GM12873 (cell line): ENCODE results near the gene ZBP1.

Experiments used
- TF ChIP-seq, protein P1 (sequence below): IDR thresholded peaks from 2 replicates; pipeline ENCODE4 v1.5.1; 2012; ENCODE audit warnings: low read depth, mild to moderate bottlenecking, moderate library complexity, low read length, control low read depth; ENCODE audit not compliant: insufficient read depth; ENCODE audit errors: missing control alignments

The ZBP1 gene

DNA sequence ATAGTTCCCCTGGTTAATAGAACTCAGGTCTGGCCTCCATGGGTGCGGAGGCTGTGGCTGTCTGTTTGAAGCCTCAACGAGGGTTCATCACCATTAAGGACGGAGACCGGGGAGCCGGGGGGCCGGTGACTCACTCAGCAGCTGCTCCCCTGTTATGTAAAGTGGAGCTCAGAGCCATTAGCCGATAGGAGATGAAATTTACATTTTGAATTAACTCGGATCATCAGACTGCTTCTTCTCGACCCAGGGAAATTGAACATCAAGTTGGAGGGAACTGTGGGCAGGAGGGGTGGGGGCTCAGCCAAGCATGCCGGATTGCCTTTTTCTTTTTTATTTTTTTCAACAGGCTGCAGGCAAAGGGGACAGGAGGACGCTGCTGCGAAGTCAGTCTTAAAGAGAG lies 47.0 kb downstream of the ZBP1 start:
- TF ChIP-seq, protein P1, sequence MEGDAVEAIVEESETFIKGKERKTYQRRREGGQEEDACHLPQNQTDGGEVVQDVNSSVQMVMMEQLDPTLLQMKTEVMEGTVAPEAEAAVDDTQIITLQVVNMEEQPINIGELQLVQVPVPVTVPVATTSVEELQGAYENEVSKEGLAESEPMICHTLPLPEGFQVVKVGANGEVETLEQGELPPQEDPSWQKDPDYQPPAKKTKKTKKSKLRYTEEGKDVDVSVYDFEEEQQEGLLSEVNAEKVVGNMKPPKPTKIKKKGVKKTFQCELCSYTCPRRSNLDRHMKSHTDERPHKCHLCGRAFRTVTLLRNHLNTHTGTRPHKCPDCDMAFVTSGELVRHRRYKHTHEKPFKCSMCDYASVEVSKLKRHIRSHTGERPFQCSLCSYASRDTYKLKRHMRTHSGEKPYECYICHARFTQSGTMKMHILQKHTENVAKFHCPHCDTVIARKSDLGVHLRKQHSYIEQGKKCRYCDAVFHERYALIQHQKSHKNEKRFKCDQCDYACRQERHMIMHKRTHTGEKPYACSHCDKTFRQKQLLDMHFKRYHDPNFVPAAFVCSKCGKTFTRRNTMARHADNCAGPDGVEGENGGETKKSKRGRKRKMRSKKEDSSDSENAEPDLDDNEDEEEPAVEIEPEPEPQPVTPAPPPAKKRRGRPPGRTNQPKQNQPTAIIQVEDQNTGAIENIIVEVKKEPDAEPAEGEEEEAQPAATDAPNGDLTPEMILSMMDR, result no peak

GRCh38 chr20:57571782-57572416 lies 48.3 kb downstream of the ZBP1 start:
- TF ChIP-seq, protein P1, result no peak

GRCh38 chr20:57570920-57571319 lies 49.3 kb downstream of the ZBP1 start:
- TF ChIP-seq, protein P1, result no peak

- TF ChIP-seq, protein P1, result no peak
These were observed 49.9 kb downstream of the ZBP1 start for GRCh38 chr20:57570145-57570850.

DNA sequence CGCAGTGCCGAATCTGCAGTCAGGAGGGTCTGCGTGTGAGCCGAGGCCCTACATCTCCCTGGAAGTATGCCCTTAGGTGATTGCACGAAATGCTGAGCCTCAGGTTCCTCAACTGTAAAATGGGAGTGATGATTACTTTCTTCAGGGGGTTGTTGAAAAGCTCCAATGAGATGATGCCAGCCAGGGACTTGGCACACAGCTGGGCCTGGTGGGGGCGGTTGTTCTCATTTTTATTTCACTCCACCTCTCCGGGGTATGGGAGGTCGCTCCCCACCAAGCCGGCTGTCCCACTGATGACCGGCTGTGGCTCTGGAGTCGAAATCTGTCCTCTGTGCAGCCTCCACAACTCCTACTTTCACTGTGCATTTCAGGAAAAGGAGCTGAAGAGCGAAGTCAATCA lies 51.3 kb downstream of the ZBP1 start:
- TF ChIP-seq, protein P1, result no peak

DNA sequence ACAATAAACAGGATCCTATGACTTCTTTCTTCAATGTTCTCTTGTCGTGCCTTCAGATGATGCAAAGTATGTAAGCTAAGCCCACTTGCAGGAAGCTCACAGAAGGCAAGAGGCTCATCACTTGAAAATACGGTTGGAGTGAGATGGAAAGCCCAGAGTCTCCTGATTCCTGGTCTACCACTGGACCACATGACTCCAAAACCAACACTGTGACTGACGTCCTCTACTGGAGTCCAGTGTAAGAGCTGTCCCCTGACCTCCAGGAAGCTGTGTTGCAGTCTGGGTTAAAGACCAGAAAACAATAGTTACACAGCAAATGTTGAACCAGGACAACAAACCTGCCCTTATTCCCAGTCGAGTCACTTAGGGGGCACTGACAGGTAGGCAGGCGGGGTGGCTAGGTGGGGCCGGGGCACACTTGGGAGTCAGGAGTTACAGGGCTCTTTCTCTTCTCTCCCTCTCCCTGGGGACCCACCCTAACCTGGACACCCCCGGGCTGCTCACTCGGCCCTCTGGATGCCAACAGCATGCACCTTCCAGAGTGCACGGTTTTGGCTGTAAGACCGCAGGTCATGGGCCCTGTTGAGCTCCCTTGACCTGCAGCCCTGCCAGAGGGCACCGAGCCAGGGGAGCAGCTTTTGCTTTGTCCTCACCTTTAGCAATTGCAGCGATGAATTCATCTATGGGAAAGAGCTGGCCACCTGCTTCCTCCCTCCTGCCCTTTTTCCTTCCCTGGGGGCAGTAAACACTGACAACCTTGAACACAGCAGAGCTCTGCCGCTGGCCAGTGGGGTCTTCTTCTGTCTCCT lies 51.9 kb downstream of the ZBP1 start:
- TF ChIP-seq, protein P1, result no peak

- TF ChIP-seq, protein P1, result no peak
These were observed 52.7 kb downstream of the ZBP1 start for GRCh38 chr20:57567471-57568079.
